ENCODE data around the gene ZNF879. TPM values are rescaled to one million over a fixed set of nuclear protein-coding genes. Genes with fewer than 3 reads are reported as not detected.

ZNF879 gene
- total and polyA plus RNA-seq, 5 donors from 2014 or later: 1.7 to 4.3 (median 2.9) TPM

GRCh38 chr5:179065703-179066102 lies 42.1 kb downstream of the ZNF879 start:
- Histone ChIP-seq H3K27ac (ENCODE audit: insufficient read depth, low read length, poor library complexity, severe bottlenecking) (no peak overlapping the region), H3K27me3 (ENCODE audit: control insufficient read depth, insufficient read depth, low read length) (no peaks in the 10 kb centered on the region), H3K9me3 (ENCODE audit: control insufficient read depth in 2 of 2, low read length in 2 of 2) (peaks cover 35 to 56% of the 10 kb centered on the region in 2 experiments), H3K4me1 (ENCODE audit: control insufficient read depth, insufficient read depth, low read length, poor library complexity, severe bottlenecking) (peaks cover 11% of the 10 kb centered on the region), H3K36me3 (ENCODE audit: control insufficient read depth, insufficient read depth, low read length) (peaks cover 36% of the 10 kb centered on the region), H3K4me3 (ENCODE audit: low read depth, low read length) (no peak overlapping the region)
- peaks cover 66% of the 10 kb centered on the region for H3K36me3 Mint-ChIP-seq
- H3K4me1 Mint-ChIP-seq: peaks cover 5 to 28% (median 13%) of the 10 kb centered on the region in 4 donors
- DNase-seq: no peak
- H3K4me3 Mint-ChIP-seq: peak overlapping the region in 2 of 4 donors; percentile 25 to 69
- no peaks in the 10 kb centered on the region for H3K27me3 Mint-ChIP-seq
- no peak for ATAC-seq (ENCODE audit: low read depth in 2 of 2)
- peak overlapping the region in 1 of 3 donors; percentile 21 for H3K27ac Mint-ChIP-seq
- peaks cover 4 to 51% (median 32%) of the 10 kb centered on the region in 7 donors for H3K9me3 Mint-ChIP-seq

GRCh38 chr5:179079165-179079987 lies 55.8 kb downstream of the ZNF879 start:
- peaks cover 4 to 81% (median 42%) of the 10 kb centered on the region in 7 donors for H3K9me3 Mint-ChIP-seq
- no peaks in the 10 kb centered on the region for H3K4me1 Mint-ChIP-seq
- no peaks in the 10 kb centered on the region for H3K4me1 ChIP-seq (ENCODE audit: control insufficient read depth, insufficient read depth, low read length, poor library complexity, severe bottlenecking)
- H3K27me3 Mint-ChIP-seq: no peaks in the 10 kb centered on the region
- no peak overlapping the region for H3K4me3 ChIP-seq (ENCODE audit: low read depth, low read length)
- H3K27ac ChIP-seq (ENCODE audit: insufficient read depth, low read length, poor library complexity, severe bottlenecking): no peak overlapping the region
- DNase-seq (peak in 1 of 3 donors; percentile 2), ATAC-seq (ENCODE audit: low read depth in 2 of 2) (no peak)
- no peak overlapping the region for H3K27ac Mint-ChIP-seq
- no peak overlapping the region for H3K4me3 Mint-ChIP-seq
- peaks cover 51% of the 10 kb centered on the region for H3K36me3 Mint-ChIP-seq
- H3K27me3 ChIP-seq (ENCODE audit: control insufficient read depth, insufficient read depth, low read length): no peaks in the 10 kb centered on the region
- H3K9me3 ChIP-seq (ENCODE audit: control insufficient read depth in 2 of 2, low read length in 2 of 2): peaks cover 91 to 95% of the 10 kb centered on the region in 2 experiments
- H3K36me3 ChIP-seq (ENCODE audit: control insufficient read depth, insufficient read depth, low read length): peaks cover 46% of the 10 kb centered on the region

GRCh38 chr5:179080724-179081123 lies 57.1 kb downstream of the ZNF879 start:
- Mint-ChIP-seq H3K27ac (no peak overlapping the region), H3K36me3 (peaks cover 43% of the 10 kb centered on the region), H3K9me3 (peaks cover 4 to 81% (median 39%) of the 10 kb centered on the region in 7 donors), H3K4me3 (no peak overlapping the region), H3K27me3 (no peaks in the 10 kb centered on the region), H3K4me1 (no peaks in the 10 kb centered on the region)
- no peak overlapping the region for H3K4me3 ChIP-seq (ENCODE audit: low read depth, low read length)
- ATAC-seq (ENCODE audit: low read depth in 2 of 2): no peak
- H3K9me3 ChIP-seq (ENCODE audit: control insufficient read depth in 2 of 2, low read length in 2 of 2): peaks cover 95 to 99% of the 10 kb centered on the region in 2 experiments
- no peaks in the 10 kb centered on the region for H3K27me3 ChIP-seq (ENCODE audit: control insufficient read depth, insufficient read depth, low read length)
- H3K4me1 ChIP-seq (ENCODE audit: control insufficient read depth, insufficient read depth, low read length, poor library complexity, severe bottlenecking): no peaks in the 10 kb centered on the region
- DNase-seq: no peak
- no peak overlapping the region for H3K27ac ChIP-seq (ENCODE audit: insufficient read depth, low read length, poor library complexity, severe bottlenecking)
- H3K36me3 ChIP-seq (ENCODE audit: control insufficient read depth, insufficient read depth, low read length): peaks cover 39% of the 10 kb centered on the region

Other genes with a start within 250 kb of the ZNF879 start
- 11.8 TPM for gene ZNF354B, start 163.9 kb upstream of the ZNF879 start, total RNA-seq
- 1 to 10 TPM; 2.1 to 4.0 (median 2.3) TPM for gene ZNF354B, start 163.9 kb upstream of the ZNF879 start, polyA plus RNA-seq
- gene ZFP2, start 127.9 kb upstream of the ZNF879 start, total RNA-seq: 0.30 TPM
- gene ZFP2, start 127.9 kb upstream of the ZNF879 start, polyA plus RNA-seq: under 1 TPM; 0.23 to 0.91 (median 0.67) TPM
- gene ZNF454, start 82.6 kb upstream of the ZNF879 start, total RNA-seq: 0.17 TPM
- not detected for gene ZNF454, start 82.6 kb upstream of the ZNF879 start, polyA plus RNA-seq
- not detected for gene GRM6, start 28.5 kb upstream of the ZNF879 start, total RNA-seq
- gene GRM6, start 28.5 kb upstream of the ZNF879 start, polyA plus RNA-seq: not detected
- gene ZNF354C, start 36.6 kb downstream of the ZNF879 start, total RNA-seq: 4.5 TPM
- 1 to 10 TPM in 2 of 4 donors, under 1 TPM in 2; 0.64 to 1.4 (median 1.0) TPM for gene ZNF354C, start 36.6 kb downstream of the ZNF879 start, polyA plus RNA-seq